Activated naive CD4-positive, alpha-beta T cell treated with anti-CD3 and anti-CD28 coated beads for 36 hours (primary cell): Measurements from ENCODE around the gene ZBED5. TPM values are rescaled to one million over a fixed set of nuclear protein-coding genes. Genes with fewer than 3 reads are reported as not detected.

Source experiments
- total RNA-seq, 2 experiments: library from RNA; stranded (reverse); gene quantifications; one replicate each; pipeline ENCODE4 v1.2.3, GENCODE V29; 2021

The ZBED5 gene
- total RNA-seq, 2 experiments from 2014 or later = 50.4 to 52.4 TPM

Other genes with a start within 250 kb of the ZBED5 start
- gene IRAG1, start 164.3 kb downstream of the ZBED5 start, total RNA-seq = not detected
- gene CTR9, start 106.8 kb downstream of the ZBED5 start, total RNA-seq = 10 to 100 TPM; 28.7 to 29.7 TPM
- 100 to 1,000 TPM; 640 to 734 TPM for gene EIF4G2, start 49.1 kb downstream of the ZBED5 start, total RNA-seq